ENCODE measurements around the gene FNDC5. TPM values are rescaled to one million over a fixed set of nuclear protein-coding genes. Genes with fewer than 3 reads are reported as not detected.
A peak's percentile ranks its signal among the peaks of the same experiment; 100 is the strongest.

The FNDC5 gene
- total and polyA plus RNA-seq, 2 of the 13 experiments (the other 11 are each of a cell fraction or from before 2014, with no cell fraction given) = 1.4 to 3.1 TPM

- 23% methylated on average over 8 of the region's 79 CpGs for WGBS (ENCODE audit: low lambda C conversion rate)
- 0 out of 2 replicates have a peak, but pooled peaks cover 4% of the 10 kb centered on the region for H4K20me1 ChIP-seq (ENCODE audit: insufficient read depth, low read length)
- intact Hi-C loops (cut with micrococcal nuclease; ENCODE audit: unreplicated experiment) = no loop called here
- ATAC-seq (peak; percentile 87), FAIRE-seq (no peak), DNase-seq (ENCODE audit: low spot score) (peak; percentile 39)
- no peak within 1 kb of the TSS for H3K9ac ChIP-seq (ENCODE audit: insufficient read depth, low read depth, low read length)
- no peaks in the 10 kb centered on the region for H3K9me3 ChIP-seq (ENCODE audit: low read length)
- H3K36me3 ChIP-seq (replicated peaks in 1 of 2; ENCODE audit: control insufficient read depth in 1 of 2, insufficient read depth in 2 of 2, low read length in 2 of 2) = no peaks in the 10 kb centered on the region
- peak within 1 kb of the TSS in 1 of 3 experiments; percentile 40; a peak in 1 of 6 replicates for H3K4me3 ChIP-seq (replicated peaks in 1 of 3; ENCODE audit: insufficient read depth in 1 of 3, low read depth in 2 of 3, low read length in 3 of 3)
- ChIA-PET CTCF (ENCODE audit: low intra/inter-chr PET ratio, low total read pairs) (no interaction called here), POLR2A (no interaction called here)
- in situ Hi-C loops (cut with HindIII; ENCODE audit: extremely low pct_ligation_motif_present, low pct_unique_long_range_greater_than_20kb) = no loop called here
- peak within 1 kb of the TSS; percentile 32; the same call in 1 of the 2 replicates for H3K4me2 ChIP-seq (ENCODE audit: low read depth, low read length)
- H3K79me2 ChIP-seq (ENCODE audit: insufficient read depth, low read length) = no peaks in the 10 kb centered on the region
- H3K4me1 ChIP-seq (ENCODE audit: insufficient read depth, low read length) = peaks cover 7% of the 10 kb centered on the region
- no peak within 1 kb of the TSS for H2AFZ ChIP-seq (ENCODE audit: low read length)
- H3K27me3 ChIP-seq (ENCODE audit: control insufficient read depth in 1 of 2, insufficient read depth in 2 of 2, low read length in 2 of 2) = peaks cover 8 to 59% of the 10 kb centered on the region in 2 experiments; a peak in 4 of 5 replicates
- no TSS peak for BruUV-seq (replicated peaks)
- no peak within 1 kb of the TSS for H3K27ac ChIP-seq (ENCODE audit: extremely low read length, insufficient read depth, low read length)
- peak; percentile 33; the same call in 1 of the 2 replicates for TF ChIP-seq ZNF740 (CRISPR knock-in tag; IDR thresholded peaks at IDR 0.05)
- TF ChIP-seq ZNF264 (CRISPR knock-in tag; IDR thresholded peaks at IDR 0.05) = peak; percentile 87
- TF ChIP-seq ZSCAN22 (CRISPR knock-in tag; IDR thresholded peaks at IDR 0.05) = peak; percentile 68; the same call in 1 of the 2 replicates
- peak; percentile 94; the same call in 1 of the 2 replicates for TF ChIP-seq ZNF44 (CRISPR knock-in tag; IDR thresholded peaks at IDR 0.05)
- TF ChIP-seq ZNF775 (CRISPR knock-in tag; IDR thresholded peaks at IDR 0.05; ENCODE audit: borderline replicate concordance) = no peak
- TF ChIP-seq BRCA1 (CRISPR knock-in tag; IDR thresholded peaks at IDR 0.05) = peak; percentile 95
- no peak for TF ChIP-seq PTBP1 (IDR thresholded peaks at IDR 0.05; ENCODE audit: low read depth, low read length, poor library complexity, severe bottlenecking)
- TF ChIP-seq ZNF343 (CRISPR knock-in tag; IDR thresholded peaks at IDR 0.05) = peak; percentile 93
- TF ChIP-seq ZNF652 (CRISPR knock-in tag; IDR thresholded peaks at IDR 0.05; ENCODE audit: borderline replicate concordance, low read depth) = peak; percentile 52
- TF ChIP-seq ZKSCAN1 (IDR thresholded peaks at IDR 0.05; ENCODE audit: low read length) = no peak
- peak; percentile 13 for TF ChIP-seq ZFP36 (IDR thresholded peaks at IDR 0.05; ENCODE audit: borderline replicate concordance, low read depth, low read length, partially characterized antibody)
- TF ChIP-seq POGZ (CRISPR knock-in tag; IDR thresholded peaks at IDR 0.05) = no peak
- TF ChIP-seq, protein P1, sequence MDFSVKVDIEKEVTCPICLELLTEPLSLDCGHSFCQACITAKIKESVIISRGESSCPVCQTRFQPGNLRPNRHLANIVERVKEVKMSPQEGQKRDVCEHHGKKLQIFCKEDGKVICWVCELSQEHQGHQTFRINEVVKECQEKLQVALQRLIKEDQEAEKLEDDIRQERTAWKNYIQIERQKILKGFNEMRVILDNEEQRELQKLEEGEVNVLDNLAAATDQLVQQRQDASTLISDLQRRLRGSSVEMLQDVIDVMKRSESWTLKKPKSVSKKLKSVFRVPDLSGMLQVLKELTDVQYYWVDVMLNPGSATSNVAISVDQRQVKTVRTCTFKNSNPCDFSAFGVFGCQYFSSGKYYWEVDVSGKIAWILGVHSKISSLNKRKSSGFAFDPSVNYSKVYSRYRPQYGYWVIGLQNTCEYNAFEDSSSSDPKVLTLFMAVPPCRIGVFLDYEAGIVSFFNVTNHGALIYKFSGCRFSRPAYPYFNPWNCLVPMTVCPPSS (IDR thresholded peaks at IDR 0.05) = no peak
- TF ChIP-seq, protein P2, sequence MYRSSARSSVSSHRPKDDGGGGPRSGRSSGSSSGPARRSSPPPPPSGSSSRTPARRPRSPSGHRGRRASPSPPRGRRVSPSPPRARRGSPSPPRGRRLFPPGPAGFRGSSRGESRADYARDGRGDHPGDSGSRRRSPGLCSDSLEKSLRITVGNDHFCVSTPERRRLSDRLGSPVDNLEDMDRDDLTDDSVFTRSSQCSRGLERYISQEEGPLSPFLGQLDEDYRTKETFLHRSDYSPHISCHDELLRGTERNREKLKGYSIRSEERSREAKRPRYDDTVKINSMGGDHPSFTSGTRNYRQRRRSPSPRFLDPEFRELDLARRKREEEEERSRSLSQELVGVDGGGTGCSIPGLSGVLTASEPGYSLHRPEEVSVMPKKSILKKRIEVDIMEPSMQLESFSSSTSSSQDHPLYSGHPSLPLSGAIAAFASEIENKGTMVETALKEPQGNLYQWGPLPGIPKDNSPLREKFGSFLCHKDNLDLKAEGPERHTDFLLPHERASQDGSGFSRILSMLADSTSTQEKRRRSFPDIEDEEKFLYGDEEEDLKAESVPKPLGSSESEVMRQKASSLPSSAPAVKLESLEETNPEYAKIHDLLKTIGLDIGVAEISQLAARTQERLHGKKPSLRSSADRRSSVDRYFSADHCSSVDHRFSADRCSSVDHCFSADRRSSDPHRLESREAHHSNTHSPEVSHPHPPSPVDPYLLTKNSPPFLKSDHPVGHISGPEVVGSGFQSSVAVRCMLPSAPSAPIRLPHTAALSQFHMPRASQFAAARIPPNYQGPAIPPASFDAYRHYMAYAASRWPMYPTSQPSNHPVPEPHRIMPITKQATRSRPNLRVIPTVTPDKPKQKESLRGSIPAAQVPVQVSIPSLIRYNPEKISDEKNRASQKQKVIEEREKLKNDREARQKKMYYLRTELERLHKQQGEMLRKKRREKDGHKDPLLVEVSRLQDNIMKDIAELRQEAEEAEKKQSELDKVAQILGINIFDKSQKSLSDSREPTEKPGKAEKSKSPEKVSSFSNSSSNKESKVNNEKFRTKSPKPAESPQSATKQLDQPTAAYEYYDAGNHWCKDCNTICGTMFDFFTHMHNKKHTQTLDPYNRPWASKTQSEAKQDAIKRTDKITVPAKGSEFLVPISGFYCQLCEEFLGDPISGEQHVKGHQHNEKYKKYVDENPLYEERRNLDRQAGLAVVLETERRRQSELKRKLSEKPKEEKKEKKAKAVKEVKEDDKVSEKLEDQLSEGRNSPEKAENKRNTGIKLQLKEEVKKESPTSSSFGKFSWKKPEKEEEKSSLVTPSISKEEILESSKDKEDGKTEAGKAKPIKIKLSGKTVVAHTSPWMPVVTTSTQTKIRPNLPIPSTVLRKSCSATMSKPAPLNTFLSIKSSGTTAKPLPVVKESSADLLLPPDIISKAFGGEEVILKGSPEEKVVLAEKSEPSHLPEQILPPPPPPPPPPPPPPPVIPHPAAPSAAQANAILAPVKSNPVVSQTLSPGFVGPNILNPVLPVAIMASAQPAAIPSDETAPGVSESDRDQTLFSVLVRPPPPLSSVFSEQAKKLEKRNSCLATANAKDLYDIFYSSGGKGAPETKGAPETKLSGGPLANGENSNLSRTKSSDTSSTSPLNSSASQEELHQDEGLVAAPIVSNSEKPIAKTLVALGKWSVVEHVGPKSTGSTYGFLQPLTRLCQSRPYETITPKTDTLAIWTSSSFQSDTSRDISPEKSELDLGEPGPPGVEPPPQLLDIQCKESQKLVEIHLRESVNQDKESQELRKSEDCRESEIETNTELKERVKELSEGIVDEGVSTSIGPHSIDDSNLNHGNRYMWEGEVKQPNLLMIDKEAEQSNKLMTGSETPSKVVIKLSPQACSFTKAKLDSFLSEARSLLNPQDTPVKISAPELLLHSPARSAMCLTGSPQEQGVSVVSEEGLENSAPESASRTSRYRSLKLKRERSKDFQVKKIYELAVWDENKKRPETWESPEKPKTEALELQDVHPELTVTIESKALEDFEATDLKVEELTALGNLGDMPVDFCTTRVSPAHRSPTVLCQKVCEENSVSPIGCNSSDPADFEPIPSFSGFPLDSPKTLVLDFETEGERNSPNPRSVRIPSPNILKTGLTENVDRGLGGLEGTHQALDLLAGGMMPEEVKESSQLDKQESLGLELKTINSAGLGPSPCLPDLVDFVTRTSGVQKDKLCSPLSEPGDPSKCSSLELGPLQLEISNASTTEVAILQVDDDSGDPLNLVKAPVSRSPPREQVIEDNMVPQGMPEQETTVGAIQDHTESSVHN (CRISPR knock-in tag; IDR thresholded peaks at IDR 0.05) = peak; percentile 84; the same call in 1 of the 2 replicates
These were observed 15.5 kb upstream of the FNDC5 start, which contains the start of gene HPCA for GRCh38 chr1:32886004-32886827. TSS of gene HPCA (plus strand) at chr1:32886491. CDS start at chr1:32888899, 2,408 bp downstream.
